H1 (cell line): ENCODE data around the gene LEKR1. TPM values are rescaled to one million over a fixed set of nuclear protein-coding genes. Genes with fewer than 3 reads are reported as not detected.

Experiments
- CTCF ChIA-PET: fragments of 300-600 bp; sonication (Branson Sonifier 250); formaldehyde crosslinking; loops from one replicate; lab custom pipeline; 2021; ENCODE audit not compliant: partially characterized antibody; lab: Charles Lee
- POLR2A ChIA-PET: fragments of 300-600 bp; sonication (Branson Sonifier 250); formaldehyde crosslinking; loops from one replicate; lab custom pipeline; 2021; ENCODE audit warnings: inconsistent platforms; ENCODE audit not compliant: partially characterized antibody; lab: Charles Lee
- DNase-seq, 2 experiments: peaks; one replicate each; pipeline versions ENCODE4 v3.0.0 to v3.0.0-alpha.2; 2010 to 2022; ENCODE audit warnings: low spot score in 2 of 2, low read depth in 1 of 2, mixed read lengths in 1 of 2
- FAIRE-seq: peaks from 2 replicates; lab custom pipeline; 2011; peaks lifted over from hg19 to GRCh38; lab: Jason Lieb, UNC
- H2AFZ ChIP-seq: 2 replicates; pipeline ENCODE4 v1.8.1; 2012; ENCODE audit warnings: low read length, inconsistent platforms
- H2AK5ac ChIP-seq: 2 replicates; pipeline ENCODE4 v1.6.1; 2013; ENCODE audit warnings: low read depth, low read length
- H2BK120ac ChIP-seq: replicated peaks from 2 replicates; pipeline ENCODE3; 2013; ENCODE audit warnings: low read depth, low read length, inconsistent platforms
- H2BK12ac ChIP-seq: 2 replicates; pipeline ENCODE4 v1.6.1; 2013; ENCODE audit warnings: low read depth, low read length
- H2BK15ac ChIP-seq: 2 replicates; pipeline ENCODE4 v1.6.1; 2013; ENCODE audit warnings: low read length
- H2BK20ac ChIP-seq: 2 replicates; pipeline ENCODE4 v1.6.1; 2013; ENCODE audit warnings: low read length
- H2BK5ac ChIP-seq: 2 replicates; pipeline ENCODE4 v1.6.1; 2013; ENCODE audit warnings: low read depth, low read length
- H3K14ac ChIP-seq: 2 replicates; pipeline ENCODE4 v1.6.1; 2013; ENCODE audit warnings: inconsistent platforms; ENCODE audit not compliant: insufficient read length
- H3K18ac ChIP-seq: 2 replicates; pipeline ENCODE4 v1.6.1; 2013; ENCODE audit warnings: low read length; ENCODE audit errors: extremely low read depth
- H3K23ac ChIP-seq: 2 replicates; pipeline ENCODE4 v1.6.1; 2013; ENCODE audit warnings: inconsistent platforms; ENCODE audit not compliant: insufficient read length
- H3K23me2 ChIP-seq: 2 replicates; pipeline ENCODE4 v1.6.1; 2013; ENCODE audit warnings: low read depth, low read length
- H3K27ac ChIP-seq: 2 replicates; pipeline ENCODE4 v1.6.1; 2011; ENCODE audit warnings: low read depth, low read length, inconsistent platforms
- H3K27me3 ChIP-seq, 4 experiments: replicated peaks in 1 of 4; 1 replicate in 1 of 4; 2 replicates in 3 of 4; pipeline versions ENCODE4 v1.6.1 to v1.8.1; 2011 to 2013; ENCODE audit warnings: low read length in 3 of 4, mild to moderate bottlenecking in 3 of 4, inconsistent platforms in 2 of 4, mixed read lengths in 2 of 4, moderate library complexity in 1 of 4; ENCODE audit not compliant: control insufficient read depth in 3 of 4, insufficient read depth in 3 of 4; ENCODE audit errors: extremely low read depth in 1 of 4
- H3K36me3 ChIP-seq, 4 experiments: 2 replicates each; pipeline versions ENCODE4 v1.6.1 to v1.8.1; 2011 to 2013; ENCODE audit warnings: mild to moderate bottlenecking in 4 of 4, low read length in 3 of 4, moderate library complexity in 2 of 4, control low read depth in 1 of 4, inconsistent platforms in 1 of 4; ENCODE audit not compliant: insufficient read depth in 4 of 4, control insufficient read depth in 2 of 4
- H3K4ac ChIP-seq: replicated peaks from 2 replicates; pipeline ENCODE3; 2013; ENCODE audit warnings: low read length, low read depth, mixed read lengths, inconsistent platforms; ENCODE audit not compliant: insufficient read length
- H3K4me1 ChIP-seq, 4 experiments: replicated peaks in 1 of 4; 1 replicate in 1 of 4; 2 replicates in 3 of 4; pipeline versions ENCODE4 v1.6.1 to v1.8.1; 2011 to 2013; ENCODE audit warnings: low read length in 3 of 4, inconsistent platforms in 2 of 4, mixed read lengths in 1 of 4; ENCODE audit not compliant: insufficient read depth in 4 of 4, control insufficient read depth in 3 of 4
- H3K4me2 ChIP-seq, 2 experiments: 2 replicates each; pipeline versions ENCODE4 v1.6.1 to v1.8.1; 2011 to 2013; ENCODE audit warnings: low read depth in 2 of 2, low read length in 2 of 2, control low read depth in 1 of 2, inconsistent platforms in 1 of 2, mild to moderate bottlenecking in 1 of 2; ENCODE audit not compliant: insufficient read depth in 1 of 2
- H3K4me3 ChIP-seq, 4 experiments: fragments of 200-600, 300-600 bp in 1 of 4; sonication (generic), shearing (Covaris generic), sonication (Bioruptor Twin) in 1 of 4; 2 replicates each; pipeline versions ENCODE4 v1.5.1 to v1.8.1; 2011 to 2016; ENCODE audit warnings: low read length in 4 of 4, low read depth in 3 of 4, control low read depth in 2 of 4, inconsistent platforms in 2 of 4, mild to moderate bottlenecking in 2 of 4, mixed read lengths in 1 of 4, moderate library complexity in 1 of 4; ENCODE audit not compliant: insufficient read depth in 2 of 4; ENCODE audit errors: extremely low read depth in 1 of 4
- H3K56ac ChIP-seq: replicated peaks from 2 replicates; pipeline ENCODE3; 2013; ENCODE audit warnings: low read depth, mild to moderate bottlenecking, mixed read lengths, low read length, inconsistent platforms; ENCODE audit not compliant: insufficient read length
- H3K79me1 ChIP-seq: 2 replicates; pipeline ENCODE4 v1.6.1; 2013; ENCODE audit warnings: low read depth, low read length, control low read depth
- H3K79me2 ChIP-seq, 2 experiments: 2 replicates each; pipeline versions ENCODE4 v1.6.1 to v1.8.1; 2012 to 2013; ENCODE audit warnings: low read length in 2 of 2, mild to moderate bottlenecking in 2 of 2, inconsistent platforms in 1 of 2; ENCODE audit not compliant: insufficient read depth in 2 of 2, control insufficient read depth in 1 of 2
- H3K9ac ChIP-seq, 4 experiments: replicated peaks in 1 of 4; 1 replicate in 1 of 4; 2 replicates in 3 of 4; pipeline versions ENCODE4 v1.6.1 to v1.8.1; 2011 to 2013; ENCODE audit warnings: low read depth in 3 of 4, low read length in 3 of 4, control low read depth in 2 of 4, mild to moderate bottlenecking in 2 of 4, moderate library complexity in 2 of 4, inconsistent platforms in 1 of 4; ENCODE audit errors: extremely low read depth in 1 of 4
- H3K9me3 ChIP-seq, 2 experiments: 2 replicates each; pipeline versions ENCODE4 v1.6.1 to v1.8.1; 2012 to 2013; ENCODE audit warnings: mild to moderate bottlenecking in 2 of 2, moderate library complexity in 2 of 2, control low read depth in 1 of 2, inconsistent platforms in 1 of 2, low read depth in 1 of 2, low read length in 1 of 2, mixed read lengths in 1 of 2; ENCODE audit not compliant: insufficient read depth in 2 of 2
- H4K20me1 ChIP-seq, 2 experiments: replicated peaks in 1 of 2; 2 replicates each; pipeline versions ENCODE3 to v1.8.1; 2011 to 2013; ENCODE audit warnings: inconsistent platforms in 2 of 2, low read length in 2 of 2, mild to moderate bottlenecking in 1 of 2; ENCODE audit not compliant: insufficient read depth in 2 of 2, control insufficient read depth in 1 of 2
- H4K5ac ChIP-seq: 2 replicates; pipeline ENCODE4 v1.6.1; 2013; ENCODE audit warnings: low read length, low read depth, mixed read lengths, inconsistent platforms; ENCODE audit not compliant: insufficient read length
- H4K8ac ChIP-seq: 2 replicates; pipeline ENCODE4 v1.8.0; 2013; ENCODE audit warnings: mild to moderate bottlenecking, moderate library complexity, low read length, inconsistent platforms; ENCODE audit not compliant: insufficient read depth; ENCODE audit errors: extremely low read depth
- H4K91ac ChIP-seq: replicated peaks from 2 replicates; pipeline ENCODE3; 2013; ENCODE audit warnings: low read length, mixed read lengths, inconsistent platforms; ENCODE audit not compliant: insufficient read length
- BRCA1 ChIP-seq: IDR thresholded peaks from 2 replicates; pipeline ENCODE4 v1.6.1; 2012; ENCODE audit warnings: low read depth, low read length, improper control_type of control experiment
- CBX8 ChIP-seq: fragments of 300-800, 300-1000 bp; sonication (generic); IDR thresholded peaks from 2 replicates; pipeline ENCODE4 v1.7.1; 2016; ENCODE audit warnings: low read depth, low read length, borderline replicate concordance
- CEBPB ChIP-seq: IDR thresholded peaks from 2 replicates; pipeline ENCODE4 v1.6.1; 2012; ENCODE audit warnings: low read depth, low read length
- CHD1 ChIP-seq: IDR thresholded peaks from 2 replicates; pipeline ENCODE4 v1.6.1; 2012; ENCODE audit warnings: low read depth, low read length, improper control_type of control experiment
- CREB1 ChIP-seq: IDR thresholded peaks from 2 replicates; pipeline ENCODE4 v1.6.1; 2012; ENCODE audit warnings: inconsistent platforms
- EP300 ChIP-seq, 2 experiments: IDR thresholded peaks; 1 replicate in 1 of 2; 2 replicates in 1 of 2; pipeline ENCODE4 v1.6.1; 2011 to 2012; ENCODE audit warnings: low read depth in 2 of 2, low read length in 2 of 2, mild to moderate bottlenecking in 2 of 2, borderline replicate concordance in 1 of 2, inconsistent platforms in 1 of 2, moderate library complexity in 1 of 2
- HDAC2 ChIP-seq, 2 experiments: fragments of 300-600 bp in 1 of 2; sonication (generic) in 1 of 2; IDR thresholded peaks; 2 replicates each; pipeline ENCODE4 v1.6.1; 2011 to 2012; ENCODE audit warnings: low read depth in 2 of 2, low read length in 2 of 2, mild to moderate bottlenecking in 2 of 2, moderate library complexity in 2 of 2, borderline replicate concordance in 1 of 2, inconsistent platforms in 1 of 2
- RNF2 ChIP-seq: fragments of 200-900, 300-1000 bp; sonication (generic); IDR thresholded peaks from 2 replicates; pipeline ENCODE4 v1.7.1; 2016; ENCODE audit warnings: borderline replicate concordance, low read depth, mild to moderate bottlenecking, antibody characterized with exemption, low read length; ENCODE audit not compliant: poor library complexity, severe bottlenecking; ENCODE audit errors: missing control alignments
- SP4 ChIP-seq: IDR thresholded peaks from 2 replicates; pipeline ENCODE4 v1.6.1; 2012; ENCODE audit warnings: low read length, inconsistent platforms
- TEAD4 ChIP-seq: IDR thresholded peaks from 2 replicates; pipeline ENCODE4 v1.6.1; 2012; ENCODE audit warnings: low read depth, low read length, inconsistent platforms, mixed read lengths
- polyA plus RNA-seq, 7 experiments: library from polyadenylated mRNA; depleted of rRNA in 3 of 7; stranded (reverse) in 5 of 7; unstranded in 2 of 7; fragments of >200 nt in 5 of 7; fragments of 200-250 nt in 2 of 7; gene quantifications; 1 replicate in 5 of 7; 2 replicates in 1 of 7; 4 replicates in 1 of 7; pipeline versions ENCODE4 v1.2.1 to v1.2.3, GENCODE V29; 2011 to 2013; ENCODE audit warnings: missing spikeins in 2 of 7, mixed read lengths in 2 of 7
- total RNA-seq: library from RNA; stranded (reverse); fragmentation: NEBNext Ultra II Directional; extraction: Animal tissue kit (Norgen Biotek cat#: 25700); gene quantifications from 2 replicates; pipeline ENCODE4 v1.2.1, GENCODE V29; 2021
- TF ChIP-seq, protein P1 (sequence below): IDR thresholded peaks from 2 replicates; pipeline ENCODE4 v1.6.1; 2011; ENCODE audit warnings: low read depth, mild to moderate bottlenecking, low read length; ENCODE audit not compliant: insufficient read depth
- TF ChIP-seq, protein P2 (sequence below), 3 experiments: IDR thresholded peaks; 1 replicate in 2 of 3; 2 replicates in 1 of 3; pipeline versions ENCODE4 v1.5.1 to v1.6.1; 2011; ENCODE audit warnings: low read length in 3 of 3, mild to moderate bottlenecking in 3 of 3, inconsistent platforms in 2 of 3, low read depth in 1 of 3, moderate library complexity in 1 of 3; ENCODE audit not compliant: insufficient read depth in 1 of 3; ENCODE audit errors: control extremely low read depth in 1 of 3

Gene LEKR1
- total and polyA plus RNA-seq, 2 of the 8 experiments (the other 6 are each of a cell fraction or from before 2014, with no cell fraction given), result 0.08 TPM; not detected in 1

DNA sequence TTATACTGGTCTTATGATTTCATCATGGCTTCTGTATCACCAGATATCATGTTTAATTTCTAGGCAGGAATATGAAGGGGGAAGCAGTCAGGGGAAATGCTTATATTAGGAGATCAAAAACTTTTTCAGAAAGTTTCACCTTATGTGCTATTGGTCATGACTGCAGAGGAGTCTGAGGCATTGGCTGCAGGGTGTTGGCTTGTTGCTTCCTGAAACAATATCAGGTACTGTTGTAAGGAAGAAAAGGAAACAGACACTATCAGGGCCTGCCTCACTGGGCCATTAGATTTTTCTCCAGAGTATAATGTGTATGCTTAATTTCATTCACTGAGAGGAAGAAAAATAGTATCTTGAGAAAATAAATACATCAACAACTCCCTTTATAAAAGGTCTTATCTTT is 34.7 kb downstream of the LEKR1 start:
- no peak overlapping the region for H3K23ac ChIP-seq
- H4K8ac ChIP-seq, result no peak overlapping the region
- no peak overlapping the region for H2AFZ ChIP-seq
- no peak overlapping the region for H3K56ac ChIP-seq
- H3K4me3 ChIP-seq, result no peak overlapping the region
- no peaks in the 10 kb centered on the region for H4K20me1 ChIP-seq
- no peaks in the 10 kb centered on the region for H3K79me2 ChIP-seq
- H2BK5ac ChIP-seq, result no peak overlapping the region
- H3K18ac ChIP-seq, result no peak overlapping the region
- no peak overlapping the region for H3K9ac ChIP-seq
- H3K4me2 ChIP-seq, result no peak overlapping the region
- H3K23me2 ChIP-seq, result no peaks in the 10 kb centered on the region
- H4K91ac ChIP-seq, result no peak overlapping the region
- CTCF ChIA-PET, result no interaction called here
- H2BK20ac ChIP-seq, result no peak overlapping the region
- no peaks in the 10 kb centered on the region for H3K9me3 ChIP-seq
- no peak overlapping the region for H3K14ac ChIP-seq
- TF ChIP-seq CREB1, result no peak
- TF ChIP-seq BRCA1, result no peak
- TF ChIP-seq CEBPB, result no peak
- no peak for TF ChIP-seq EP300 (IDR thresholded peaks at IDR 0.05; ENCODE audit: borderline replicate concordance in 1 of 2, low read depth in 2 of 2, low read length in 2 of 2)
- TF ChIP-seq SP4, result no peak
- TF ChIP-seq, protein P1, sequence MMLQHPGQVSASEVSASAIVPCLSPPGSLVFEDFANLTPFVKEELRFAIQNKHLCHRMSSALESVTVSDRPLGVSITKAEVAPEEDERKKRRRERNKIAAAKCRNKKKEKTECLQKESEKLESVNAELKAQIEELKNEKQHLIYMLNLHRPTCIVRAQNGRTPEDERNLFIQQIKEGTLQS, result no peak
- TF ChIP-seq HDAC2 (IDR thresholded peaks at IDR 0.05; ENCODE audit: borderline replicate concordance in 1 of 2, low read depth in 2 of 2, low read length in 2 of 2), result no peak
- TF ChIP-seq, protein P2, sequence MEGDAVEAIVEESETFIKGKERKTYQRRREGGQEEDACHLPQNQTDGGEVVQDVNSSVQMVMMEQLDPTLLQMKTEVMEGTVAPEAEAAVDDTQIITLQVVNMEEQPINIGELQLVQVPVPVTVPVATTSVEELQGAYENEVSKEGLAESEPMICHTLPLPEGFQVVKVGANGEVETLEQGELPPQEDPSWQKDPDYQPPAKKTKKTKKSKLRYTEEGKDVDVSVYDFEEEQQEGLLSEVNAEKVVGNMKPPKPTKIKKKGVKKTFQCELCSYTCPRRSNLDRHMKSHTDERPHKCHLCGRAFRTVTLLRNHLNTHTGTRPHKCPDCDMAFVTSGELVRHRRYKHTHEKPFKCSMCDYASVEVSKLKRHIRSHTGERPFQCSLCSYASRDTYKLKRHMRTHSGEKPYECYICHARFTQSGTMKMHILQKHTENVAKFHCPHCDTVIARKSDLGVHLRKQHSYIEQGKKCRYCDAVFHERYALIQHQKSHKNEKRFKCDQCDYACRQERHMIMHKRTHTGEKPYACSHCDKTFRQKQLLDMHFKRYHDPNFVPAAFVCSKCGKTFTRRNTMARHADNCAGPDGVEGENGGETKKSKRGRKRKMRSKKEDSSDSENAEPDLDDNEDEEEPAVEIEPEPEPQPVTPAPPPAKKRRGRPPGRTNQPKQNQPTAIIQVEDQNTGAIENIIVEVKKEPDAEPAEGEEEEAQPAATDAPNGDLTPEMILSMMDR (IDR thresholded peaks at IDR 0.05; ENCODE audit: control extremely low read depth in 1 of 3, insufficient read depth in 1 of 3, low read depth in 1 of 3, low read length in 3 of 3), result no peak
- TF ChIP-seq RNF2, result no peak
- TF ChIP-seq CBX8, result no peak
- TF ChIP-seq CHD1, result no peak
- TF ChIP-seq TEAD4, result no peak
- TF ChIP-seq, all 59 proteins: peak for 0
- DNase-seq (no peak), FAIRE-seq (no peak)
- Histone ChIP-seq H3K4ac (no peak overlapping the region), H2BK15ac (no peak overlapping the region), H2BK120ac (no peak overlapping the region), H3K27me3 (no peaks in the 10 kb centered on the region), H3K27ac (no peak overlapping the region), H3K4me1 (no peaks in the 10 kb centered on the region), H3K79me1 (no peaks in the 10 kb centered on the region), H4K5ac (no peak overlapping the region), H2AK5ac (no peak overlapping the region), H3K36me3 (no peaks in the 10 kb centered on the region), H2BK12ac (no peak overlapping the region)
- POLR2A ChIA-PET, result no interaction called here
